Measurements from ENCODE around the gene PTPRD.

The PTPRD gene

DNA sequence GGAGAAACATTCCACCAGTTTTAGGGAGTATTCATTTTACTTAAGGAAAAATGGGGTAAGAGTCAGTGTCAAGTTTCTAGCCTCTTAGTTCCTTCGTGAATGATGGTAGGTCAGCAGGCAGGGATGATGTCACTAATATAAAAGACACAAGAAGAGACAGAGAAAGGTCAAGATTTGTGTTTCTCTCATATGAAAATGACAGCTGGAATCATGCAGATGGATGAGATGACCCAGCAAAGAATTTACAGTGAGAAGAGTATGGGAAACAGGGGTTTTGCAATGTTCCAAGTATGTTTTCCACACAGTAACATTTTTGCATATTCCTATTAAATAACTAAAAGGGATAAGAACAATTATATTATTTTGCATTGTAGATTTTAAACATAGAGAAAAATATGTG lies 2063.6 kb downstream of the PTPRD start:
- no peak for DNase-seq
- H3K9me3 Mint-ChIP-seq: no peaks in the 10 kb centered on the region
- no peaks in the 10 kb centered on the region for H3K36me3 Mint-ChIP-seq (ENCODE audit: low read depth)
- no peaks in the 10 kb centered on the region for H3K4me1 Mint-ChIP-seq (ENCODE audit: low read depth)
- no peak overlapping the region for H3K27ac Mint-ChIP-seq
- H3K27me3 Mint-ChIP-seq: no peaks in the 10 kb centered on the region
- H3K4me3 Mint-ChIP-seq: no peak overlapping the region

DNA sequence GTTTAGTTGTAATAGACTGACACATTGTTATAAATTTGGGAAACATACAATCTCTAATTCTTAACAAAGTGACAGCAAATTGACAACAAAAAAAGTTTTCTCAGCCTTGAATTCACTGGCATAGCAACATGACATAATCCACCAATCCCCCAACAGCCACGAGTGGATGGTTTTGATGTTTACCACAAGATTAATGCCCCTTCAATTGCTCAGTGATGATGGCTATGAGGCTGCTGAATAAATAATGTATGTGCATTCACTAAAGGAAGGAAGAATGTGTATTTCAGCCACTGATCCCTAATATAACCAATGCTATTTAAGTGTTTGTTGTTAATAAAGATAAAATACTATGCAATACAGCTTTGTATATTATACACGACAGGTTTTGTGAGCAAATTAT lies 2069.6 kb downstream of the PTPRD start:
- Mint-ChIP-seq H3K27ac (no peak overlapping the region), H3K4me3 (no peak overlapping the region), H3K9me3 (no peaks in the 10 kb centered on the region), H3K4me1 (ENCODE audit: low read depth) (no peaks in the 10 kb centered on the region), H3K36me3 (ENCODE audit: low read depth) (no peaks in the 10 kb centered on the region), H3K27me3 (no peaks in the 10 kb centered on the region)
- DNase-seq: no peak

DNA sequence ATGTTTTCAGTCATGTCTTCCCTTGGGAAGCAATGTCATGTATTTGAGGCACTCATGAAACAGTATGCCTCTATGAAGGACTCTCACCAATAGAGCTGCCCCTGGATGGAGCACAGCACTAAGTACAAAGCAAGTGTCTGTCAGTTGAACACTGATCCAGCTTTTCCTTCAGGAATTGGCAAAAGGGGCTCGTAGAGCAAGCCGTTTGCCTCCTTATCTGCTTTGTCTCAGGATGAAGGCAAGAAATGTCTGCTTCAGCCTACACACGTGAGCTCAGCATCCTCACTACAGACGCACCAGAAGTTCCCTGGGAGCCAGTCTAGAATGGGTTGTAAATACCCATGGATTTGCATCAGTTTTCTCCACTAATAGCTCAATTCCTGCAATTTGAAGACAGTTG lies 2070.3 kb downstream of the PTPRD start:
- Mint-ChIP-seq H3K27me3 (no peaks in the 10 kb centered on the region), H3K9me3 (no peaks in the 10 kb centered on the region), H3K4me1 (ENCODE audit: low read depth) (no peaks in the 10 kb centered on the region), H3K36me3 (ENCODE audit: low read depth) (no peaks in the 10 kb centered on the region), H3K4me3 (no peak overlapping the region), H3K27ac (no peak overlapping the region)
- DNase-seq: no peak

DNA sequence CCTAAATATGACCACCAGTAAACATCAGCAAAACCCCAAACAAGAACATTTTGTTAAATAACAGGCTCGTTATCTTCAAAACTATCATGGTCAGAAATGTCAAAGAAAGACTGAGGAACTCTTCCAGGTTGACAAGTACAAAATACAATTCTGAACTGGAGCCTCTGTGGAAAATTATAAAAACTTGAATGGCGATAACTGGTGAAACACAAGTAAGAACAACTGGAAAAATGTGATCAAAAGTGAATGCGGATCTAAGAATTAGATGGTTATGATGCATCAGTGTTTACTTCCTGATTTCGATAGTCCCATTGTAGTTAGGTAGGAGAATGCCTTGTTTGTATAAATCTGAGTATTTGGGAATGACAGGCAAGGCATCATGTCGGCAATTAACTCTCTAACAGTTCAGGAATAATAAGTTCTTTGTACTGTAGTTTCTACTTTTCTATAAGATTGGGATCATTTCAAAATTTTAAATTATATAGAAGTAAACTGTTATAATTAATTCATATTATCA lies 2073.1 kb downstream of the PTPRD start:
- no peak for DNase-seq
- no peaks in the 10 kb centered on the region for H3K36me3 Mint-ChIP-seq (ENCODE audit: low read depth)
- H3K27me3 Mint-ChIP-seq: no peaks in the 10 kb centered on the region
- H3K9me3 Mint-ChIP-seq: no peaks in the 10 kb centered on the region
- H3K4me1 Mint-ChIP-seq (ENCODE audit: low read depth): no peaks in the 10 kb centered on the region
- no peak overlapping the region for H3K27ac Mint-ChIP-seq
- no peak overlapping the region for H3K4me3 Mint-ChIP-seq

DNA sequence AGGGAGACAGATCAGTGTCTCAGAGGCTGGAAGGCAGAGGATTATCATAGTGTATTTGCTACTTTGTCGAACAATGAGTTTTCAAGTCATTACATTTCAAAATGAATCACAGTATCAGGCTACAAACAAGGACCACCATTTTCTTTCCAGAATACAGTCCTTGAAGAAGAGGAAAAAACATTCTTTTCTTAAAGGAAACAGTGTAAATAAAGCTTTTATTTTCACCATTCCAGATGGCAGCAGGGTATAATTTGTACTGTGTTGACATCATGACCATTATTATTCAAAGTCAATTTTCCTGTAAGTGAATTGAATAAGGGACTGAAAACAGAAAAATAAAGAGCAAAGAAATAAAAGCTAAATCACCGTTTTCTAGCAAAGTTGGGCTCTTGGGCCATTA lies 2076.0 kb downstream of the PTPRD start:
- Mint-ChIP-seq H3K4me3 (no peak overlapping the region), H3K4me1 (ENCODE audit: low read depth) (no peaks in the 10 kb centered on the region), H3K27me3 (no peaks in the 10 kb centered on the region), H3K36me3 (ENCODE audit: low read depth) (no peaks in the 10 kb centered on the region), H3K9me3 (no peaks in the 10 kb centered on the region), H3K27ac (no peak overlapping the region)
- DNase-seq: no peak

DNA sequence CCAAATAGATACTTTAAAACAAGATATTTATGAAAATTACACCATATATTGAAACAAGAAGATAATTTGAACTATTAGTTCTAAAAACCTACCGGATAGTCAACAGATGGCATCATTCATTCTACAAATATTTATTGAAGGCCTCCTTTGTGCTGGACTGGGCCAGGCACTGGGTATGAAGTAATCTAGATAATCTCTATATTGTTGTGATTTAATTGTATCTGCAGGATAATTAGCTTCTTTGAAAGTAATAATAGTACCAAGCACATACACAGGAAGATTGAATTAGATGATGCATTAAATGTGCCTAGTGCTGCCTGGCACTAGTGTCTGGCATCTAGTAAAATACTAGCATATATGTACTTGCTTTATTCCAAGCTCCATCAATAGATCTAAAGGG lies 2078.0 kb downstream of the PTPRD start:
- Mint-ChIP-seq H3K4me3 (no peak overlapping the region), H3K36me3 (ENCODE audit: low read depth) (no peaks in the 10 kb centered on the region), H3K9me3 (no peaks in the 10 kb centered on the region), H3K27ac (no peak overlapping the region), H3K27me3 (no peaks in the 10 kb centered on the region), H3K4me1 (ENCODE audit: low read depth) (no peaks in the 10 kb centered on the region)
- no peak for DNase-seq

DNA sequence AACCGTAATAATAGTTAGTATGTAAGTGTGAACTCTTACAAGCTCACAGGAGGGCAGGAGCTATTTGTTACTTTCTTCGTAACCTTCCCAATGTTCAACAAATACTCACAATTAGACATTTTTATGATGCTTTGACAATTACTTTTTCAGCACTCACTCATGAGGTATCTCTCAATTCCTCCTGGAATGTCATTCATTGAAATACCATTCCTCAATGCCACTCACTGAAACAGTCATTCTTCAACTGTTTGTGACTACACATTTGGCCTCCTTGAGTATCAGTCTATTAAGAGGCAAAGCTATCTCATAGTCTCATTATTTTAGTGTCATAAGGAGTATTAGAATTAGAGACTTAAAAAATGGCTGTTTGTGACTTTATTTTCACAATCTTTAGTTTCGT lies 2079.1 kb downstream of the PTPRD start:
- no peak for DNase-seq
- no peaks in the 10 kb centered on the region for H3K4me1 Mint-ChIP-seq (ENCODE audit: low read depth)
- no peaks in the 10 kb centered on the region for H3K36me3 Mint-ChIP-seq (ENCODE audit: low read depth)
- no peaks in the 10 kb centered on the region for H3K27me3 Mint-ChIP-seq
- H3K9me3 Mint-ChIP-seq: no peaks in the 10 kb centered on the region
- no peak overlapping the region for H3K4me3 Mint-ChIP-seq
- no peak overlapping the region for H3K27ac Mint-ChIP-seq

DNA sequence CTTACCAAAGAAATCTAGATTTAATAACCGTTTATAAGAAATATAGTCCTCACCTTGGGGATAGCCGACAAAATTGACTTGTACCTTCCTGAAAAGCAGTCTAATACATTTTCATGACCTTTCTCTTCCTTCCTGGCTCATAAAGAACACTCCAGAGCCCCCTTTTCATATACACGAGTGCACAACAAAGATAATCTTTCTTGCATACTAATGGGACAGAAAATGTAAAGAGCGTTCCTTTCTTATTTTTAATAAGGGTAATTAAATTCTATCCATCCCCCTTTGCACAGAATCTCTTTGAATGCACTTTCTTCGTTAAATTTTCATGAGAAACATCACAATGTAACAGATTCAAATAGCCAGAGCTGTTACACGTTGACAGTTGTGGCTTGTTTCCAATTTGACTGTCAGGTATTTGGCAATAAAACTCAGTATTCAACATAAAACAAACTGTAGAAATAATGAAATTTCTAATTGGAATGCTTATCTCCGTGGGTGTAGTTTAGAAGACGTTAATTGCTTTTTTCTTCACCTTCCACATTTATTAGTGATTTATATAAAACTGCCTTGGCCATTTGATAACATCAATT lies 2080.9 kb downstream of the PTPRD start:
- no peaks in the 10 kb centered on the region for H3K27me3 Mint-ChIP-seq
- no peak for DNase-seq
- H3K27ac Mint-ChIP-seq: no peak overlapping the region
- no peaks in the 10 kb centered on the region for H3K36me3 Mint-ChIP-seq (ENCODE audit: low read depth)
- H3K4me1 Mint-ChIP-seq (ENCODE audit: low read depth): no peaks in the 10 kb centered on the region
- no peak overlapping the region for H3K4me3 Mint-ChIP-seq
- no peaks in the 10 kb centered on the region for H3K9me3 Mint-ChIP-seq

DNA sequence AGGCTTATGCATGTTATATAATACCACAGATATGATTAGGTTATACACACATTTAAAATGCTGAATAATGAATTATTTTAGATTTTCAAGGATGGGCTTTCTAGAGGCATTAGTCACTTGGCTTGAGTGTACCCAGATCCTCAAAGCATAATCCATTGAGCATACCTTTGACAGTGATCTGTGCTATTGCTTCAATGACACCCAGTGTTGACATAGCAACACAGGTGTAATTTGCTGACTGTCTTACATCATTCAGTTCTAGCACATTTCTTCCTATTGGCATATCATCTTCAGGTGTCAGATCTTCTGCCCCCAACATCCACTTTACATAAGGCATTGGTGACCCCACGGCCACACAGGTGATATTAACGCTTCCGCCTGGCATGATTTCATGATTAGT lies 2091.7 kb downstream of the PTPRD start:
- H3K9me3 Mint-ChIP-seq: no peaks in the 10 kb centered on the region
- H3K27me3 Mint-ChIP-seq: no peaks in the 10 kb centered on the region
- no peak overlapping the region for H3K27ac Mint-ChIP-seq
- no peak for DNase-seq
- H3K4me1 Mint-ChIP-seq (ENCODE audit: low read depth): no peaks in the 10 kb centered on the region
- no peaks in the 10 kb centered on the region for H3K36me3 Mint-ChIP-seq (ENCODE audit: low read depth)
- H3K4me3 Mint-ChIP-seq: no peak overlapping the region

DNA sequence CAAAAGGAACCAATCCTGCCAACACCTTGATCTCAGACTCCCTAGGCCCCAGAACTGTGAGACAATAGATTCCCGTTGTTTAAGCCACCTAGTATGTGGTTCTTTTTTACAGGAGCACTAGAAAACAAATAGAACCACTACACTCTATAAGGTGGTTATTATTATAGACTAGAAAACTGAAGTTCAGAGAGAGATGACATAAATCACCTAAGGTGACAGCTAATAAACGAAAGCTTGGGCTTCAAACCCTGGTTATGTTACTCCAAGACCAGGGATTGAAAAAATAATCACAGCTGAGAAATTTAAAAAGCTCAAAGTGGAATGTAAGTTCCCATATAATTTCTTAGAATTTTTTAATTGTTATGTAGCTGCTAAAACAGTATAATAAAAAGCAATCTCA lies 2097.1 kb downstream of the PTPRD start:
- no peak overlapping the region for H3K4me3 Mint-ChIP-seq
- H3K4me1 Mint-ChIP-seq (ENCODE audit: low read depth): no peaks in the 10 kb centered on the region
- H3K27ac Mint-ChIP-seq: no peak overlapping the region
- no peaks in the 10 kb centered on the region for H3K9me3 Mint-ChIP-seq
- no peaks in the 10 kb centered on the region for H3K27me3 Mint-ChIP-seq
- DNase-seq: no peak
- no peaks in the 10 kb centered on the region for H3K36me3 Mint-ChIP-seq (ENCODE audit: low read depth)

DNA sequence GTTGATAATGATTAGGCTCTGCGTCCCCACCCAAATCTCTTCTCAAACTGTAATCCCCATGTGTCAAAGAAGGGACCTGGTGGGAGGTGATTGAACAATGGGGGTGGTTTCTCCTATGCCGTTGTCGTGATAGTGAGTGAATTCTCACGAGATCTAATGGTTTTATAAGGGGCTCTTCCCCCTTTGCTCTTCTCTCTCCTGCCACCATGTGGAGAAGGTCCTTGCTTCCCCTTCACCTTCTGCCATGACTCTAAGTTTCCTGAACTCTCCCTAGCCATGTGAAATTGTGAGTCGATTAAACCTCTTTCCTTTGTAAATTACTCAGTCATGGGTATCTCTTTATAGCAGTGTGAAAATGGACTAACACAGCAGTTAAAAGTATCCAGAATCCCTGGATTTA lies 2098.0 kb downstream of the PTPRD start:
- no peak for DNase-seq
- no peaks in the 10 kb centered on the region for H3K36me3 Mint-ChIP-seq (ENCODE audit: low read depth)
- no peak overlapping the region for H3K27ac Mint-ChIP-seq
- H3K4me3 Mint-ChIP-seq: no peak overlapping the region
- no peaks in the 10 kb centered on the region for H3K4me1 Mint-ChIP-seq (ENCODE audit: low read depth)
- no peaks in the 10 kb centered on the region for H3K9me3 Mint-ChIP-seq
- H3K27me3 Mint-ChIP-seq: no peaks in the 10 kb centered on the region

DNA sequence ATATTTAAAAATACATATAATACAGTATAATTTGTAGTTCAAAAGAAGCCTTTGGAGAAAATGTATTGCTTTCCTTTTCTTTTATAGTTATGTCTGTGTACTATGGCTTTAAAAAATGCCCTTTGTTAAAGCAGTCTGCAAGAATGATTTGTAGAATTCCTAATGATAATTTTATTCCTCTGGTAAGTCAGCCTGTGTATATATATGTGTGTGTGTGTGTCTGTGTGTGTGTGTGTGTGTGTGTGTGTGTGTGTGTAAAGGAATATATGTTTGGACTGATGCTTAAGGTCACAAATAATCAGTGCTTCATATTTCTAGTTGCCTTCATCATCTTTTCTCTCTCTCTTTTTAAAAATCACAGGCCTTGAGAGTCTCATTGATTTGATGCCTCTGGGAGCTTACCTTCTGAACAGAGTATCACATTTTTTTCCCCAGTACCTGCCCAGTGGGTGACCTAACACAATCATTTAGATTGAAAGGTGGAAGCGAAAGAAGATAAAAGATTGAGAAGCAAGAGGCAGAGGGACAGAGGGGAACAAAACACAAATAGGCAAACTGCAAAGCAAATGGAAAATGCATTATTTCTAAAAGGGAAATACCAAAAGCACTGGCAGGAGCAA lies 2104.0 kb downstream of the PTPRD start:
- Mint-ChIP-seq H3K4me3 (no peak overlapping the region), H3K36me3 (ENCODE audit: low read depth) (no peaks in the 10 kb centered on the region), H3K27me3 (no peaks in the 10 kb centered on the region), H3K27ac (no peak overlapping the region), H3K4me1 (ENCODE audit: low read depth) (no peaks in the 10 kb centered on the region), H3K9me3 (no peaks in the 10 kb centered on the region)
- no peak for DNase-seq

DNA sequence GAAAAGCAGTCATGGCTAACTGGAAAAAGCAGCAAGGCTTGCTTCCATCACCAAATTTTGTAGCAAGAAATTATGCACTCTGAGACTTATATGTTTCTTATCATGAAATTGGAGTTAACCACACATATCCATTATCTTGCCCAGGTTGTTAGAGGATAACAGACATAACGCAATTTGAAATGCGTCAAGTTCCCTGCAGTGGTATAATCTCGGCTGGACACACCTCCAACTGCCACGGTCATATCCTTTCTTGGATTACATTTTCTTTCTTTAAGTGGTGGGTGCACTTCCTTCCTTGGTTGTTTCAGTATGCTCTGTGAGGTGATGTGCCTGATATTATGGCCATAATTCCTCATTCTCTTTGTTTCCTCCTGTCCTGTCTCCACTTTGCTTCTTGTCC lies 2118.2 kb downstream of the PTPRD start:
- no peaks in the 10 kb centered on the region for H3K9me3 Mint-ChIP-seq
- no peaks in the 10 kb centered on the region for H3K36me3 Mint-ChIP-seq (ENCODE audit: low read depth)
- no peak overlapping the region for H3K4me3 Mint-ChIP-seq
- no peak overlapping the region for H3K27ac Mint-ChIP-seq
- no peak for DNase-seq
- H3K27me3 Mint-ChIP-seq: peaks cover 3% of the 10 kb centered on the region
- H3K4me1 Mint-ChIP-seq (ENCODE audit: low read depth): no peaks in the 10 kb centered on the region

DNA sequence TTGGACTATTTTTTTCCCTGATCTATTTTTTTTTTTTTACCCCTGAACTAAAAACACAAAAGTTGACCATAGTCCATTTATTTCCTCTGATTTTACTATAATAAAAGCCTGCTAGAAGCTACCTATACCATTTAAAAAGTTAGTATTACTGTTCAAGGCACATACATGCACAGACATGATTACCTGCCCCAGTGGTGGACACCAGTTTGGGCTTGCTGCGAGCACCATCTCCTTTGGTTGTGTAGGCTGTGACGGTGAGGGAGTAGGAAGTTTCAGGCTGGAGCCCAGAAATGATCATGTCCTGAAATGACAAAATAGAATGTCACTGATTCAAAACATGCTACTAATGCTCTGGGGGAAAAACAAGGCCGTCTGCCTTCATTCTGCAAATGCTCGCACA lies 2120.1 kb downstream of the PTPRD start:
- no peaks in the 10 kb centered on the region for H3K36me3 Mint-ChIP-seq (ENCODE audit: low read depth)
- no peak overlapping the region for H3K4me3 Mint-ChIP-seq
- H3K4me1 Mint-ChIP-seq (ENCODE audit: low read depth): no peaks in the 10 kb centered on the region
- peaks cover 5% of the 10 kb centered on the region for H3K27me3 Mint-ChIP-seq
- no peaks in the 10 kb centered on the region for H3K9me3 Mint-ChIP-seq
- DNase-seq: no peak
- H3K27ac Mint-ChIP-seq: no peak overlapping the region

DNA sequence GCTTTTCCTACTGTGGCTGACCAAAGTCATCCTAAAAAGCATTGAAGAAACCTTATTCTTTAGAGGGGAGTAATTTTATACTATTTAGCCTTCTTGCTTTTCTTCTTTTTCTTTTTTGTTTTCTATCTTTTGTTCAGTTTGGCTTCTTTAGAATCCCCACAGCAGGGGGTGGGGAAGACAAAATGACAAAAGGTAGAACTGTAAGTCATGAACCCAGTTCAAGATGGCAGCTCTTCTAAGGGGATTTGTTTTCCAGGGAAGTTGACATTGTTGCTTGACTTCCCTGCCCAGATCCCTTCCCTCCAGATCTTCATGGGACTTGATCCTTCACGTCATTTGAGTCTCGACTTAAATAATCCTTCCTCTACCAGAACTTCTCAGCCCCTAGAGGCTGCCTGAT lies 2120.8 kb downstream of the PTPRD start:
- Mint-ChIP-seq H3K27me3 (peaks cover 5% of the 10 kb centered on the region), H3K27ac (no peak overlapping the region), H3K4me1 (ENCODE audit: low read depth) (no peaks in the 10 kb centered on the region), H3K4me3 (no peak overlapping the region), H3K9me3 (no peaks in the 10 kb centered on the region), H3K36me3 (ENCODE audit: low read depth) (no peaks in the 10 kb centered on the region)
- no peak for DNase-seq

DNA sequence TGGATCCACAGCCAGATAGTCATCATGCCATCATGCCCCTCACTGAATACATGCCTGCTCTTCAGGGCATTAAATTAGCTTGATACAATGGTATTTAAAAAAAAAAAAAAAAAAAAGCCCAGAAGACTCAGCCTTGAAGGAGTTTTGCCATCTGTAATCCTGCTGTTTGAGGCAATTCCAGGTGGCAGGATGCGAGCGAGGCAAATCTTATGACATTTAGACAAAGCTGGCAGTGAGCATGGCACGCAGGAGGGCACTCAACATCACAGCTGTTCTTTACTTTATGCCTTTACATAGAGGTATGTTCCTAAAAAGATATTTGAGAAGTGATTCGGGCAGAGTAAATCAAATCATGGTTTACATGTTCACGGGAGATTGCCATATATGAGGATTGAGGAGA lies 2121.2 kb downstream of the PTPRD start:
- peaks cover 5% of the 10 kb centered on the region for H3K27me3 Mint-ChIP-seq
- H3K9me3 Mint-ChIP-seq: no peaks in the 10 kb centered on the region
- H3K27ac Mint-ChIP-seq: no peak overlapping the region

More for the DNA sequence above, 2121.2 kb downstream of the PTPRD start:
- H3K4me3 Mint-ChIP-seq: no peak overlapping the region
- H3K36me3 Mint-ChIP-seq (ENCODE audit: low read depth): no peaks in the 10 kb centered on the region
- DNase-seq: no peak
- no peaks in the 10 kb centered on the region for H3K4me1 Mint-ChIP-seq (ENCODE audit: low read depth)

All from activated T-cell treated with anti-CD3 and anti-CD28 coated beads, Interleukin-2, amount 50 U/mL, for 24 hours (primary cell).